ENCODE data around the gene DUSP15.
A peak's percentile ranks its signal among the peaks of the same experiment; 100 is the strongest.

Gene DUSP15

DNA sequence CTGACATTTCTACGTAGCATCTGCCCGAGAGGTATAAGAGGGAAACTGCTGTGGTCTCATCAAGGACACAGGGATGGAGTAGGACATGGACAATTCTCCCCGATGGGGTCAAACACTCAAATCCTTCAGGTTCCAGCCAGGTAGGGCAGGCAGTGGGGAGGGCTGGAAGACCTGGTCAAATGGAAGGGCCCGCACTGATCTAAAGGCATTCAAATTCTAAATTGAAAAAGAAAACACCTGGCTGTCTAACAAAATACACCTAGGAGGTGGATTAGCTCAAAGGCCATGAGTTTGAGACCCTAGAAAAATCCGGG, 8.2 kb downstream of the DUSP15 start:
- H3K9me3 ChIP-seq (ENCODE audit: control insufficient read depth, insufficient read depth, low read length), result no peaks in the 10 kb centered on the region
- H3K4me3 ChIP-seq (ENCODE audit: low read length), result no peak overlapping the region
- H3K36me3 ChIP-seq (ENCODE audit: control insufficient read depth, low read length), result no peaks in the 10 kb centered on the region
- no peaks in the 10 kb centered on the region for H3K9me2 ChIP-seq (replicated peaks; ENCODE audit: control insufficient read depth, low read length)
- H3K4me2 ChIP-seq (ENCODE audit: low read length), result no peak overlapping the region
- no peaks in the 10 kb centered on the region for H4K20me1 ChIP-seq (ENCODE audit: control insufficient read depth, insufficient read depth, low read depth, low read length)
- peaks cover 7% of the 10 kb centered on the region for H3K4me1 ChIP-seq (ENCODE audit: control insufficient read depth, low read length)
- H3K27me3 ChIP-seq (ENCODE audit: control insufficient read depth, low read length), result peaks cover 43% of the 10 kb centered on the region
- H3K27ac ChIP-seq (ENCODE audit: low read depth, low read length), result no peak overlapping the region
- H3K79me2 ChIP-seq (ENCODE audit: control insufficient read depth, low read length), result no peaks in the 10 kb centered on the region
- TF ChIP-seq EZH2phosphoT487 (IDR thresholded peaks at IDR 0.05; ENCODE audit: borderline replicate concordance, low read length), result no peak
- TF ChIP-seq, protein P1, sequence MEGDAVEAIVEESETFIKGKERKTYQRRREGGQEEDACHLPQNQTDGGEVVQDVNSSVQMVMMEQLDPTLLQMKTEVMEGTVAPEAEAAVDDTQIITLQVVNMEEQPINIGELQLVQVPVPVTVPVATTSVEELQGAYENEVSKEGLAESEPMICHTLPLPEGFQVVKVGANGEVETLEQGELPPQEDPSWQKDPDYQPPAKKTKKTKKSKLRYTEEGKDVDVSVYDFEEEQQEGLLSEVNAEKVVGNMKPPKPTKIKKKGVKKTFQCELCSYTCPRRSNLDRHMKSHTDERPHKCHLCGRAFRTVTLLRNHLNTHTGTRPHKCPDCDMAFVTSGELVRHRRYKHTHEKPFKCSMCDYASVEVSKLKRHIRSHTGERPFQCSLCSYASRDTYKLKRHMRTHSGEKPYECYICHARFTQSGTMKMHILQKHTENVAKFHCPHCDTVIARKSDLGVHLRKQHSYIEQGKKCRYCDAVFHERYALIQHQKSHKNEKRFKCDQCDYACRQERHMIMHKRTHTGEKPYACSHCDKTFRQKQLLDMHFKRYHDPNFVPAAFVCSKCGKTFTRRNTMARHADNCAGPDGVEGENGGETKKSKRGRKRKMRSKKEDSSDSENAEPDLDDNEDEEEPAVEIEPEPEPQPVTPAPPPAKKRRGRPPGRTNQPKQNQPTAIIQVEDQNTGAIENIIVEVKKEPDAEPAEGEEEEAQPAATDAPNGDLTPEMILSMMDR (IDR thresholded peaks at IDR 0.05; ENCODE audit: low read depth, low read length, poor library complexity, severe bottlenecking), result no peak
- no peaks in the 10 kb centered on the region for H3F3A ChIP-seq (ENCODE audit: control insufficient read depth, insufficient read depth)

DNA sequence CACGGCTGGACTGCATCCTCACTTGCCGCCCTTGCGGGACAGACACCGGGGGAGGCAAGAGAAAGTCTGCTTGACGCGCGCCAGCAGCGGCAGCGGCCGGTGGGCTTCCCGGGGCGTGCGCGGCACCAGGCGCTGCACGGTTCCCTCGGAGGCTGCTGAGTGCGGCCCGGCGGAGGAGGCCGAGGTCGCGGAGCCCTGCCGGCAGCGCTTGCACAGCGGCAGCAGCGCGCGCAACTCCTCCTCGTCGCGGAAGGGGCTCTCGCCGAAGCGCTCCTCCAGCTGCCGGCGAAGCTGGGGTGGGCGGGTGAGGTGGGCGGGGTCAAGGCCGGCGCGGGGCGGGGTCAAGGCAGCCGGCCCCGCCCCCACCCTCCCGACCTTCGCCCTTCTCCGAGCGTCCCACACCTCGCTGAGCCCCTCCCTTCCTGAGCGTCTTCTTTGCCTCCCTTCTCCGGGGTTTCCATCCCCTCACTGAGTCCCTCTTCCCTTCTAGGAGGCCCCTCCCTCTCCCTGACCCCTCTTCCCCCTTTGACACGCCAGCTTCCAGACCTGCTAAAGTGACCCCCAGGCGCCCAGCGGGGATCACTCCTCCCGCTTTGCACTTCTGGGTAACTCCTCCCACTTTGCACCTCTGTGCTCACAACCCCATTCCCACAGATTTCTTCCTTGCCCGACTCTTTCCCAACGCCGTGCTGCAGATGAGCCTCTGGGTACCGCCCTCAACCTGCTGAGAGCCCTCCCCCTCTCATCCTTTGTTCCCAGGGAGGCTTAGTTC, 8.8 kb downstream of the DUSP15 start:
- no peaks in the 10 kb centered on the region for H3K9me3 ChIP-seq (ENCODE audit: control insufficient read depth, insufficient read depth, low read length)
- peaks cover 42% of the 10 kb centered on the region for H3K27me3 ChIP-seq (ENCODE audit: control insufficient read depth, low read length)
- H4K20me1 ChIP-seq (ENCODE audit: control insufficient read depth, insufficient read depth, low read depth, low read length), result no peaks in the 10 kb centered on the region
- H3K36me3 ChIP-seq (ENCODE audit: control insufficient read depth, low read length), result no peaks in the 10 kb centered on the region
- H3K9me2 ChIP-seq (replicated peaks; ENCODE audit: control insufficient read depth, low read length), result no peaks in the 10 kb centered on the region
- peaks cover 7% of the 10 kb centered on the region for H3K4me1 ChIP-seq (ENCODE audit: control insufficient read depth, low read length)
- no peaks in the 10 kb centered on the region for H3F3A ChIP-seq (ENCODE audit: control insufficient read depth, insufficient read depth)
- H3K4me2 ChIP-seq (ENCODE audit: low read length), result peak overlapping the region; percentile 94
- no peaks in the 10 kb centered on the region for H3K79me2 ChIP-seq (ENCODE audit: control insufficient read depth, low read length)
- H3K4me3 ChIP-seq (ENCODE audit: low read length), result peak overlapping the region; percentile 76
- TF ChIP-seq, protein P1 (IDR thresholded peaks at IDR 0.05; ENCODE audit: low read depth, low read length, poor library complexity, severe bottlenecking), result no peak
- no peak; the same call in 1 of the 2 replicates for TF ChIP-seq EZH2phosphoT487 (IDR thresholded peaks at IDR 0.05; ENCODE audit: borderline replicate concordance, low read length)
- H3K27ac ChIP-seq (ENCODE audit: low read depth, low read length), result no peak overlapping the region

DNA sequence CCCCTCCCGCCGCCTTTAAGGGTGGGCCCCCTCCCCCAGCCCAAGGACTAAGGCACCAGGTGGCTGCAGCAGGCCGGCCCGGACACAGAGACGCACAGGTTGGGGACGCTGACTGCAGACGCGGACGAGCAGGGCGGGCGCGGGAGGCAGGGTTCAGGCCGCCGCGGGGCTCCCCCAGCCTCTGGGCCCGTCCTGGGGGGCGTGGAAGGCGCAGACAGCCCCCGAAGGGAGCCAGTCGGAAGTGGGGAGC, 9.3 kb downstream of the DUSP15 start:
- no peaks in the 10 kb centered on the region for H3K36me3 ChIP-seq (ENCODE audit: control insufficient read depth, low read length)
- no peaks in the 10 kb centered on the region for H4K20me1 ChIP-seq (ENCODE audit: control insufficient read depth, insufficient read depth, low read depth, low read length)
- TF ChIP-seq, protein P1 (IDR thresholded peaks at IDR 0.05; ENCODE audit: low read depth, low read length, poor library complexity, severe bottlenecking), result no peak
- TF ChIP-seq EZH2phosphoT487 (IDR thresholded peaks at IDR 0.05; ENCODE audit: borderline replicate concordance, low read length), result peak; percentile 75; the same call in 1 of the 2 replicates
- H3K79me2 ChIP-seq (ENCODE audit: control insufficient read depth, low read length), result no peaks in the 10 kb centered on the region
- peaks cover 7% of the 10 kb centered on the region for H3K4me1 ChIP-seq (ENCODE audit: control insufficient read depth, low read length)
- H3K9me3 ChIP-seq (ENCODE audit: control insufficient read depth, insufficient read depth, low read length), result no peaks in the 10 kb centered on the region
- peak overlapping the region; percentile 94 for H3K4me2 ChIP-seq (ENCODE audit: low read length)
- peak overlapping the region; percentile 76 for H3K4me3 ChIP-seq (ENCODE audit: low read length)
- peaks cover 46% of the 10 kb centered on the region for H3K27me3 ChIP-seq (ENCODE audit: control insufficient read depth, low read length)
- H3K27ac ChIP-seq (ENCODE audit: low read depth, low read length), result no peak overlapping the region
- H3F3A ChIP-seq (ENCODE audit: control insufficient read depth, insufficient read depth), result no peaks in the 10 kb centered on the region
- no peaks in the 10 kb centered on the region for H3K9me2 ChIP-seq (replicated peaks; ENCODE audit: control insufficient read depth, low read length)

All from DOHH2 (cell line).